Parathyroid adenoma (tissue), 2 donors: ENCODE measurements around the gene UBE2L5.
"Not testable (repeated sequence)": the region's sequence is repeated elsewhere in the genome, so short reads cannot be mapped to it uniquely, and the experiment has no call there.

ENCODE experiments used
- H2AFZ ChIP-seq: fragments of 300-600 bp; sonication (generic); one replicate; pipeline ENCODE4 v1.7.0; 2017; ENCODE audit warnings: antibody characterized with exemption, mild to moderate bottlenecking
- H3K27ac ChIP-seq: fragments of 300-600 bp; sonication (generic); one replicate; pipeline ENCODE4 v1.7.0; 2017
- H3K27me3 ChIP-seq: fragments of 300-600 bp; sonication (generic); one replicate; pipeline ENCODE4 v1.7.0; 2017; ENCODE audit warnings: low read length; ENCODE audit not compliant: control insufficient read depth, insufficient read depth
- H3K36me3 ChIP-seq: fragments of 300-600 bp; sonication (generic); one replicate; pipeline ENCODE4 v1.7.0; 2017; ENCODE audit warnings: low read length; ENCODE audit not compliant: control insufficient read depth, insufficient read depth
- H3K4me1 ChIP-seq: fragments of 300-600 bp; sonication (generic); one replicate; pipeline ENCODE4 v1.7.0; 2017; ENCODE audit warnings: control low read depth
- H3K4me2 ChIP-seq: fragments of 300-600 bp; sonication (generic); one replicate; pipeline ENCODE4 v1.7.0; 2017; ENCODE audit warnings: low read length
- H3K4me3 ChIP-seq: fragments of 300-600 bp; sonication (generic); one replicate; pipeline ENCODE4 v1.7.0; 2017; ENCODE audit warnings: low read depth, low read length
- H3K79me2 ChIP-seq: fragments of 300-600 bp; sonication (generic); one replicate; pipeline ENCODE4 v1.7.0; 2017; ENCODE audit warnings: control low read depth
- H3K9ac ChIP-seq: fragments of 300-600 bp; sonication (generic); one replicate; pipeline ENCODE4 v1.7.0; 2017; ENCODE audit warnings: mild to moderate bottlenecking
- H3K9me3 ChIP-seq: fragments of 300-600 bp; sonication (generic); one replicate; pipeline ENCODE4 v1.7.0; 2017; ENCODE audit warnings: low read length; ENCODE audit not compliant: control insufficient read depth
- TF ChIP-seq, protein P1 (sequence below): fragments of 300-600 bp; sonication (generic); IDR thresholded peaks from one replicate; pipeline ENCODE4 v1.7.0; 2017; ENCODE audit warnings: antibody characterized with exemption, mild to moderate bottlenecking
- donor health status: primary hyperparathyroidism.

UBE2L5 gene

DNA sequence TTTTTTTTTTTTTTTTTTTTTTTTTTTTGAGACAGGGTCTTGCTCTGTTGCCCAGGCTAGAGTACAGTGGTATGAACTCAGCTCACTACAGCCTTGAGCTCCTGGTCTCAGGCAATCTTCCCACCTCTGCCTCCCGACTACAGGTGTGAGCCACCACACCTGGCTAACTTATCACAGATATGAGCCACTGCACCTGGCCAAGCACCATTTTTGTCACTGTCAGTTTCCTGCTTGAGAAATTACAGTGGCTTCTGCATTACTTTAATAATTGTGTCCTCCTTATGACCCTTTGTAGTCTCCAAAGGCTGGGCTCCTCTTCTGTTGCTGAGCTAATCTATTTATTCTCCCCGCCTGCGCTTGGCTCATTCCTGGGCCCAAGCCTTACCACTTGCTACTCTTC is 16.0 kb downstream of the UBE2L5 start:
- Histone ChIP-seq H3K4me1 (no peaks in the 10 kb centered on the region), H3K27me3 (no peaks in the 10 kb centered on the region), H3K9me3 (no peaks in the 10 kb centered on the region), H2AFZ (no peak overlapping the region), H3K36me3 (no peaks in the 10 kb centered on the region), H3K79me2 (no peaks in the 10 kb centered on the region), H3K27ac (no peak overlapping the region), H3K4me3 (no peak overlapping the region), H3K4me2 (no peak overlapping the region), H3K9ac (no peak overlapping the region)
- TF ChIP-seq, protein P1, sequence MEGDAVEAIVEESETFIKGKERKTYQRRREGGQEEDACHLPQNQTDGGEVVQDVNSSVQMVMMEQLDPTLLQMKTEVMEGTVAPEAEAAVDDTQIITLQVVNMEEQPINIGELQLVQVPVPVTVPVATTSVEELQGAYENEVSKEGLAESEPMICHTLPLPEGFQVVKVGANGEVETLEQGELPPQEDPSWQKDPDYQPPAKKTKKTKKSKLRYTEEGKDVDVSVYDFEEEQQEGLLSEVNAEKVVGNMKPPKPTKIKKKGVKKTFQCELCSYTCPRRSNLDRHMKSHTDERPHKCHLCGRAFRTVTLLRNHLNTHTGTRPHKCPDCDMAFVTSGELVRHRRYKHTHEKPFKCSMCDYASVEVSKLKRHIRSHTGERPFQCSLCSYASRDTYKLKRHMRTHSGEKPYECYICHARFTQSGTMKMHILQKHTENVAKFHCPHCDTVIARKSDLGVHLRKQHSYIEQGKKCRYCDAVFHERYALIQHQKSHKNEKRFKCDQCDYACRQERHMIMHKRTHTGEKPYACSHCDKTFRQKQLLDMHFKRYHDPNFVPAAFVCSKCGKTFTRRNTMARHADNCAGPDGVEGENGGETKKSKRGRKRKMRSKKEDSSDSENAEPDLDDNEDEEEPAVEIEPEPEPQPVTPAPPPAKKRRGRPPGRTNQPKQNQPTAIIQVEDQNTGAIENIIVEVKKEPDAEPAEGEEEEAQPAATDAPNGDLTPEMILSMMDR, result no peak

DNA sequence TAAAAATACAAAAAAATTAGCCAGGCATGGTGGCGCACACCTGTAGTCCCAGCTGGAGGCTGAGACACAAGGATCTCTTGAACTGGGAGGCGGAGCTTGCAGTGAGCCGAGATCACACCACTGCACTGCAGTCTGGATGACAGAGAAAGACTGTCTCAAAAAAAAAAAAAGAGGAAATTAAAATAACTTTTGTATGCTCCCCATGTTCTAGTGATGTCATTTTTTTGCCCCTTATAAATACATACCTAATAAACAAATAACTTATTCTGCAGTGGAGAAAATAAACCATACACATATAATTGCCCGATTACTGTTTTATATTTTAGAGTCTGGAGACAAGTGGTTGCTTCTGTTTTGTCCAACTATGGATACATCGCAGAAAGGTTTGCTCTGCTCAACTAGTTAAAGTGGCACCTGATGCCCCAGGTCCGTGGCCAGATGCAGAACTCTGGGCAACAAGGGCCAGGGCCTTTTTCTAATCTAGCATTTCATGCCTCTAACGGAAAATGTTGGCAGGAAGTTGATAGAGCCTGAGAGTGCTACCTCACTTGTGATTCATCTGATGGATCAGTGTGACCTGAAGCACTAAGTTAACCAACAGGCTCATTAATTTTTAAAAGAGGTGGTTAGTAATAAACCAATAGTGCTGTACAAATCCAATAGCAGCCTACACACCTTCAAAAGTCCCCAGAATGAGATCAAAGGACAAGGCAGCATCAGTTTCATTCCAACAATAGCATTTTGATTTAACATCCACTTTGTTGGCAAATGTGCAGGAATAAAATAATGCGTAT is 18.8 kb downstream of the UBE2L5 start:
- Histone ChIP-seq H3K4me2 (no peak overlapping the region), H3K4me3 (no peak overlapping the region), H3K9me3 (no peaks in the 10 kb centered on the region), H3K36me3 (no peaks in the 10 kb centered on the region), H3K9ac (no peak overlapping the region), H3K79me2 (no peaks in the 10 kb centered on the region), H3K4me1 (no peaks in the 10 kb centered on the region), H2AFZ (no peak overlapping the region), H3K27ac (no peak overlapping the region), H3K27me3 (no peaks in the 10 kb centered on the region)
- TF ChIP-seq, protein P1, result no peak

DNA sequence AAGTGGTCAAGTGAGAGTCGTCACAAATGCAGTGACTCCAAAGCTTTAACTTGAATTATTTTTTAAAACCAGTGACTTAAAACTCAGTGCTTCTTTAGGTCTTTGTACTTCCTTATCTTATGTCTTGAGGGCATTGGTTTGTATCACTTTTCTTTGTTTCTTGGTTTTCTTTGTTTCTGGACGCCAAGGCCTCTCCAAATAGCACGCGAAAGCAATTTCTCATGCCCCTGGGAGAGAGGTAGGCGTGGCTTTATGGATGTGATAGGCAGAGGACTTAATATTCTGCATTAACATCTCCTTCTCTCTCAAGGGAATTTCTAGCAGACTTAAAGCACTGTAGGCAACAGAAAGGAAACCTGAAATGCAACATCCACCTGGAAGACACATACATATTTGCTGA is 20.6 kb downstream of the UBE2L5 start:
- no peaks in the 10 kb centered on the region for H3K79me2 ChIP-seq
- no peak overlapping the region for H3K4me3 ChIP-seq
- no peak overlapping the region for H3K9ac ChIP-seq
- no peaks in the 10 kb centered on the region for H3K9me3 ChIP-seq
- H3K4me1 ChIP-seq, result no peaks in the 10 kb centered on the region
- no peak overlapping the region for H3K4me2 ChIP-seq
- H3K27me3 ChIP-seq, result no peaks in the 10 kb centered on the region
- H2AFZ ChIP-seq, result no peak overlapping the region
- no peaks in the 10 kb centered on the region for H3K36me3 ChIP-seq
- TF ChIP-seq, protein P1, result no peak
- H3K27ac ChIP-seq, result no peak overlapping the region

DNA sequence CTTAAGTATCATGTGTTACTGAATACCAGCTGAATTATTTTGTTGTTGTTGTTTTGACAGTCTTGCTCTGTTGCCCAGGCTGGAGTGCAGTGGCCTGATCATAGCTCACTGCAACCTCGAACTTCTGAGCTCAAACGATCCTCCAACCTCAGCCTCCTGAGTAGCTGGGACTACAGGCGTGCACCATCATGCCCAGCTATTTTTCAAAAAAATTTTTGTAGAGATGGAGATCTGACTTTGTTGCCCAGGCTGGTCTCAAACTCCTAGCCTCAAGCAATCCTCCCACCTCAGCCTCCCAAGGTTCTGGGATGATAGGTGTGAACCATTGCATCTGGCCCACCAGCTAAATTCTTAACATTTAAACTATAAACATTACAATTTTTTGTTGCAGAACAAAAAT is 21.2 kb downstream of the UBE2L5 start:
- H3K36me3 ChIP-seq, H3K9ac ChIP-seq, H3K9me3 ChIP-seq, H3K27me3 ChIP-seq, H3K4me1 ChIP-seq, H3K27ac ChIP-seq, H3K4me3 ChIP-seq, H2AFZ ChIP-seq, H3K79me2 ChIP-seq, H3K4me2 ChIP-seq: not testable (repeated sequence)

DNA sequence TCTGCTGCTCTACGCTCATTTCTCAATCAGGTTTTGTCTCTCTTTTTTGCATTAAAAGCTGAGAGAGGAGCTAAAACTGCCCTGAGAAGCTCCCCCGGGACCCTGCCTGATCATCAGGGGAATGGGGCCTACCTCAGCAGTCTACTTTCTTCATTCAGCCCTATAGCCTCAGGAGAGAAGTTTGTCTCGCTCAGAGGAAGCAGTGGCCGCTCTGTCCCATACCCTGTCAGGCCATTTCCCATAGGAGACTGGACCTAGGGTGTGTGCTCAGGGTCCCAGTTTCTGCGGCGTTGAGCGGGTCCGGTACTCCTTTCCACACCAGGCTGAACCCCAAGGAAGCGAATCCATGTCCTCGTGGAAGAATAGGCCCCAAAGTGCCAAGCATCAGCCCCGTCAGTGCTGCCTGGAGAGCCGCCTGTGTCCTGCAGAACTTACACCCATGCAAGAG is 21.7 kb downstream of the UBE2L5 start:
- TF ChIP-seq, protein P1, result no peak
- no peaks in the 10 kb centered on the region for H3K9me3 ChIP-seq
- H3K36me3 ChIP-seq, result no peaks in the 10 kb centered on the region
- H3K4me2 ChIP-seq, result no peak overlapping the region
- H3K27ac ChIP-seq, result no peak overlapping the region
- H3K9ac ChIP-seq, result no peak overlapping the region
- H3K4me3 ChIP-seq, result no peak overlapping the region
- no peak overlapping the region for H2AFZ ChIP-seq
- no peaks in the 10 kb centered on the region for H3K79me2 ChIP-seq
- no peaks in the 10 kb centered on the region for H3K4me1 ChIP-seq
- no peaks in the 10 kb centered on the region for H3K27me3 ChIP-seq
